GM12878 (cell line): ENCODE data around the gene TWIST1.

Experiments
- POLR2A ChIP-seq: IDR thresholded peaks from 2 replicates; pipeline ENCODE4 v1.6.1; 2011; ENCODE audit warnings: low read depth, mild to moderate bottlenecking, low read length
- RCOR1 ChIP-seq: conservative IDR thresholded peaks from 2 replicates; pipeline ENCODE4 v1.6.1; 2012; ENCODE audit warnings: low read depth, low read length, improper control_type of control experiment
- SMC3 ChIP-seq: IDR thresholded peaks from 2 replicates; pipeline ENCODE4 v1.6.1; 2011; ENCODE audit warnings: low read length, improper control_type of control experiment, borderline replicate concordance
- TCF12 ChIP-seq: IDR thresholded peaks from 2 replicates; pipeline ENCODE4 v1.6.1; 2011; ENCODE audit warnings: low read depth, mild to moderate bottlenecking, low read length
- YY1 ChIP-seq: IDR thresholded peaks from 2 replicates; pipeline ENCODE4 v1.6.1; 2011; ENCODE audit warnings: low read depth, mild to moderate bottlenecking, low read length
- TF ChIP-seq, protein P1 (sequence below), 3 experiments: IDR thresholded peaks in 2 of 3; conservative IDR thresholded peaks in 1 of 3; 2 replicates each; pipeline ENCODE4 v1.5.1; 2011; ENCODE audit warnings: low read depth in 3 of 3, low read length in 3 of 3, mild to moderate bottlenecking in 3 of 3, control low read depth in 2 of 3, moderate library complexity in 2 of 3, inconsistent platforms in 1 of 3, mixed read lengths in 1 of 3; ENCODE audit not compliant: control insufficient read depth in 2 of 3, insufficient read depth in 1 of 3; ENCODE audit errors: extremely low read depth in 1 of 3
- TF ChIP-seq, protein P2 (sequence below): fragments of 450-650 bp; IDR thresholded peaks from 2 replicates; pipeline ENCODE4 v1.6.1; 2016; ENCODE audit warnings: mild to moderate bottlenecking
- TF ChIP-seq, protein P3 (sequence below): IDR thresholded peaks from 2 replicates; pipeline ENCODE4 v1.6.1; 2012; ENCODE audit warnings: low read length, inconsistent platforms

DNA sequence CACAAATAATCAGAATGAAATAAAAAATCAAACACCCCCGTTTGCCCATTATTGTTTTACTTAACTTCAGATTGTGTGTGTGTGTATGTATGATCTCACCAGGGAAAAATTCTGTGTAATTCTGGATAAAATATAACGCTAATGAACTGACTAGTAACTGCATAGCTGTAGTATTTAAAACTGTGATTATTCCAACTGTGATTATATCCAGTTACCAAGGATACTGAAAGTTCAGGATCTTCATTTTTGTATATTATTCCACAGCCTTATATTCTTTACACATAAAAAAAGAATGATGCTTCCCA is 2.9 kb downstream of the TWIST1 start:
- TF ChIP-seq TCF12 (no peak), YY1 (no peak), RCOR1 (no peak), SMC3 (no peak), POLR2A (no peak)
- TF ChIP-seq, protein P1, sequence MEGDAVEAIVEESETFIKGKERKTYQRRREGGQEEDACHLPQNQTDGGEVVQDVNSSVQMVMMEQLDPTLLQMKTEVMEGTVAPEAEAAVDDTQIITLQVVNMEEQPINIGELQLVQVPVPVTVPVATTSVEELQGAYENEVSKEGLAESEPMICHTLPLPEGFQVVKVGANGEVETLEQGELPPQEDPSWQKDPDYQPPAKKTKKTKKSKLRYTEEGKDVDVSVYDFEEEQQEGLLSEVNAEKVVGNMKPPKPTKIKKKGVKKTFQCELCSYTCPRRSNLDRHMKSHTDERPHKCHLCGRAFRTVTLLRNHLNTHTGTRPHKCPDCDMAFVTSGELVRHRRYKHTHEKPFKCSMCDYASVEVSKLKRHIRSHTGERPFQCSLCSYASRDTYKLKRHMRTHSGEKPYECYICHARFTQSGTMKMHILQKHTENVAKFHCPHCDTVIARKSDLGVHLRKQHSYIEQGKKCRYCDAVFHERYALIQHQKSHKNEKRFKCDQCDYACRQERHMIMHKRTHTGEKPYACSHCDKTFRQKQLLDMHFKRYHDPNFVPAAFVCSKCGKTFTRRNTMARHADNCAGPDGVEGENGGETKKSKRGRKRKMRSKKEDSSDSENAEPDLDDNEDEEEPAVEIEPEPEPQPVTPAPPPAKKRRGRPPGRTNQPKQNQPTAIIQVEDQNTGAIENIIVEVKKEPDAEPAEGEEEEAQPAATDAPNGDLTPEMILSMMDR (IDR thresholded peaks at IDR 0.05 in 2 of 3, conservative IDR thresholded peaks at IDR 0.05 in 1 of 3; ENCODE audit: control insufficient read depth in 2 of 3, extremely low read depth in 1 of 3, insufficient read depth in 1 of 3, low read depth in 3 of 3, low read length in 3 of 3), result no peak
- TF ChIP-seq, protein P2, sequence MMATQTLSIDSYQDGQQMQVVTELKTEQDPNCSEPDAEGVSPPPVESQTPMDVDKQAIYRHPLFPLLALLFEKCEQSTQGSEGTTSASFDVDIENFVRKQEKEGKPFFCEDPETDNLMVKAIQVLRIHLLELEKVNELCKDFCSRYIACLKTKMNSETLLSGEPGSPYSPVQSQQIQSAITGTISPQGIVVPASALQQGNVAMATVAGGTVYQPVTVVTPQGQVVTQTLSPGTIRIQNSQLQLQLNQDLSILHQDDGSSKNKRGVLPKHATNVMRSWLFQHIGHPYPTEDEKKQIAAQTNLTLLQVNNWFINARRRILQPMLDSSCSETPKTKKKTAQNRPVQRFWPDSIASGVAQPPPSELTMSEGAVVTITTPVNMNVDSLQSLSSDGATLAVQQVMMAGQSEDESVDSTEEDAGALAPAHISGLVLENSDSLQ, result no peak
- TF ChIP-seq, protein P3, sequence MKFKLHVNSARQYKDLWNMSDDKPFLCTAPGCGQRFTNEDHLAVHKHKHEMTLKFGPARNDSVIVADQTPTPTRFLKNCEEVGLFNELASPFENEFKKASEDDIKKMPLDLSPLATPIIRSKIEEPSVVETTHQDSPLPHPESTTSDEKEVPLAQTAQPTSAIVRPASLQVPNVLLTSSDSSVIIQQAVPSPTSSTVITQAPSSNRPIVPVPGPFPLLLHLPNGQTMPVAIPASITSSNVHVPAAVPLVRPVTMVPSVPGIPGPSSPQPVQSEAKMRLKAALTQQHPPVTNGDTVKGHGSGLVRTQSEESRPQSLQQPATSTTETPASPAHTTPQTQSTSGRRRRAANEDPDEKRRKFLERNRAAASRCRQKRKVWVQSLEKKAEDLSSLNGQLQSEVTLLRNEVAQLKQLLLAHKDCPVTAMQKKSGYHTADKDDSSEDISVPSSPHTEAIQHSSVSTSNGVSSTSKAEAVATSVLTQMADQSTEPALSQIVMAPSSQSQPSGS, result no peak
